HEK293 (cell line): ENCODE measurements around the gene FOLR2.
"Not testable (repeated sequence)": the region's sequence is repeated elsewhere in the genome, so short reads cannot be mapped to it uniquely, and the experiment has no call there.

Source experiments
- CTCF ChIA-PET: fragments of 350-600 bp; formaldehyde crosslinking; extraction: SDS; loops from one replicate; lab custom pipeline; 2021; ENCODE audit warnings: antibody characterized with exemption; lab: Yijun Ruan, JAX
- POLR2A ChIA-PET: fragments of 300-600 bp; formaldehyde crosslinking; extraction: SDS; loops from one replicate; lab custom pipeline; 2020; ENCODE audit warnings: antibody characterized with exemption, inconsistent platforms; lab: Yijun Ruan, JAX
- H3K27ac ChIP-seq: fragments of 200-500 bp; sonication (Bioruptor generic); 2 replicates; pipeline ENCODE4 v1.5.1; 2014; ENCODE audit warnings: low read depth, low read length, control low read depth, inconsistent platforms; ENCODE audit errors: extremely low read depth
- H3K36me3 ChIP-seq, 2 experiments: fragments of 200-500 bp in 1 of 2; sonication (Bioruptor generic) in 1 of 2; 1 replicate in 1 of 2; 2 replicates in 1 of 2; pipeline ENCODE4 v1.5.1; 2014 to 2017; ENCODE audit warnings: inconsistent platforms in 2 of 2, low read length in 2 of 2; ENCODE audit not compliant: control insufficient read depth in 2 of 2, insufficient read depth in 1 of 2
- H3K4me1 ChIP-seq: fragments of 200-500 bp; sonication (Bioruptor generic); 2 replicates; pipeline ENCODE4 v1.5.1; 2014; ENCODE audit warnings: mild to moderate bottlenecking, low read length, inconsistent platforms; ENCODE audit not compliant: control insufficient read depth, insufficient read depth
- H3K4me3 ChIP-seq: 2 replicates; pipeline ENCODE4 v1.5.1; 2011; ENCODE audit warnings: low read depth, mild to moderate bottlenecking, control low read depth, low read length, moderate library complexity
- H3K9me3 ChIP-seq: fragments of 200-500 bp; sonication (Bioruptor generic); 2 replicates; pipeline ENCODE4 v1.5.1; 2014; ENCODE audit warnings: low read depth, low read length, inconsistent platforms; ENCODE audit not compliant: control insufficient read depth, insufficient read depth
- KLF1 ChIP-seq: fragments of 450-650 bp; formaldehyde crosslinking; IDR thresholded peaks from 2 replicates; pipeline ENCODE4 v1.5.1; 2016; ENCODE audit warnings: missing biosample characterization, missing genetic modification characterization
- YY2 ChIP-seq: fragments of 450-650 bp; formaldehyde crosslinking; IDR thresholded peaks from 2 replicates; pipeline ENCODE4 v1.5.1; 2016; ENCODE audit warnings: missing biosample characterization, missing genetic modification characterization
- ZBTB48 ChIP-seq: fragments of 450-650 bp; formaldehyde crosslinking; IDR thresholded peaks from 2 replicates; pipeline ENCODE4 v1.5.1; 2016; ENCODE audit warnings: missing biosample characterization, missing genetic modification characterization
- ZBTB8A ChIP-seq: fragments of 450-650 bp; formaldehyde crosslinking; IDR thresholded peaks from 2 replicates; pipeline ENCODE4 v1.5.1; 2016; ENCODE audit warnings: missing biosample characterization, missing genetic modification characterization
- ZFP37 ChIP-seq: fragments of 450-650 bp; formaldehyde crosslinking; IDR thresholded peaks from 2 replicates; pipeline ENCODE4 v1.5.1; 2016; ENCODE audit warnings: missing biosample characterization, missing genetic modification characterization
- ZNF184 ChIP-seq: fragments of 450-650 bp; IDR thresholded peaks from 2 replicates; pipeline ENCODE4 v1.5.1; 2018; ENCODE audit warnings: missing biosample characterization, mild to moderate bottlenecking, missing genetic modification characterization
- ZNF274 ChIP-seq, 2 experiments: fragments of 200-500 bp in 1 of 2; fragments of 450-650 bp in 1 of 2; sonication (Bioruptor generic) in 1 of 2; formaldehyde crosslinking in 1 of 2; IDR thresholded peaks; 2 replicates each; pipeline versions ENCODE4 v1.5.1 to v1.6.1; 2014 to 2016; ENCODE audit warnings: borderline replicate concordance in 1 of 2, inconsistent platforms in 1 of 2, low read length in 1 of 2, missing biosample characterization in 1 of 2, missing genetic modification characterization in 1 of 2
- ZNF292 ChIP-seq: fragments of 450-650 bp; formaldehyde crosslinking; IDR thresholded peaks from 2 replicates; pipeline ENCODE4 v1.5.1; 2016; ENCODE audit warnings: low read depth, missing biosample characterization, missing genetic modification characterization, borderline replicate concordance
- ZNF335 ChIP-seq: fragments of 450-650 bp; formaldehyde crosslinking; conservative IDR thresholded peaks from 2 replicates; pipeline ENCODE4 v1.5.1; 2016; ENCODE audit warnings: missing biosample characterization, missing genetic modification characterization
- ZNF350 ChIP-seq: fragments of 450-650 bp; formaldehyde crosslinking; IDR thresholded peaks from 2 replicates; pipeline ENCODE4 v1.5.0; 2017; ENCODE audit warnings: missing biosample characterization, mild to moderate bottlenecking, missing genetic modification characterization
- ZNF37A ChIP-seq: fragments of 450-650 bp; IDR thresholded peaks from 2 replicates; pipeline ENCODE4 v1.5.1; 2018; ENCODE audit warnings: missing biosample characterization, missing genetic modification characterization
- ZNF555 ChIP-seq: fragments of 450-650 bp; formaldehyde crosslinking; conservative IDR thresholded peaks from 2 replicates; pipeline ENCODE4 v1.5.1; 2017; ENCODE audit warnings: missing biosample characterization, mild to moderate bottlenecking, missing genetic modification characterization, inconsistent platforms
- ZNF561 ChIP-seq: fragments of 450-650 bp; IDR thresholded peaks from 2 replicates; pipeline ENCODE4 v1.5.1; 2018; ENCODE audit warnings: missing biosample characterization, missing genetic modification characterization, borderline replicate concordance
- ZNF626 ChIP-seq: fragments of 450-650 bp; sonication (Bioruptor Pico); formaldehyde crosslinking; IDR thresholded peaks from 2 replicates; pipeline ENCODE4 v1.5.1; 2018; ENCODE audit warnings: missing biosample characterization, missing genetic modification characterization, inconsistent platforms
- ZNF768 ChIP-seq: fragments of 450-650 bp; formaldehyde crosslinking; IDR thresholded peaks from 2 replicates; pipeline ENCODE4 v1.5.1; 2018; ENCODE audit warnings: missing biosample characterization, mild to moderate bottlenecking, missing genetic modification characterization
- ZXDB ChIP-seq: fragments of 450-650 bp; formaldehyde crosslinking; IDR thresholded peaks from 2 replicates; pipeline ENCODE4 v1.5.1; 2016; ENCODE audit warnings: missing biosample characterization, missing genetic modification characterization
- TF ChIP-seq, protein P1 (sequence below): fragments of 450-650 bp; formaldehyde crosslinking; IDR thresholded peaks from 2 replicates; pipeline ENCODE4 v1.5.1; 2016; ENCODE audit warnings: missing biosample characterization, missing genetic modification characterization, borderline replicate concordance
- TF ChIP-seq, protein P2 (sequence below): fragments of 450-650 bp; formaldehyde crosslinking; IDR thresholded peaks from 2 replicates; pipeline ENCODE4; 2016; ENCODE audit warnings: missing biosample characterization, missing genetic modification characterization

The FOLR2 gene

DNA sequence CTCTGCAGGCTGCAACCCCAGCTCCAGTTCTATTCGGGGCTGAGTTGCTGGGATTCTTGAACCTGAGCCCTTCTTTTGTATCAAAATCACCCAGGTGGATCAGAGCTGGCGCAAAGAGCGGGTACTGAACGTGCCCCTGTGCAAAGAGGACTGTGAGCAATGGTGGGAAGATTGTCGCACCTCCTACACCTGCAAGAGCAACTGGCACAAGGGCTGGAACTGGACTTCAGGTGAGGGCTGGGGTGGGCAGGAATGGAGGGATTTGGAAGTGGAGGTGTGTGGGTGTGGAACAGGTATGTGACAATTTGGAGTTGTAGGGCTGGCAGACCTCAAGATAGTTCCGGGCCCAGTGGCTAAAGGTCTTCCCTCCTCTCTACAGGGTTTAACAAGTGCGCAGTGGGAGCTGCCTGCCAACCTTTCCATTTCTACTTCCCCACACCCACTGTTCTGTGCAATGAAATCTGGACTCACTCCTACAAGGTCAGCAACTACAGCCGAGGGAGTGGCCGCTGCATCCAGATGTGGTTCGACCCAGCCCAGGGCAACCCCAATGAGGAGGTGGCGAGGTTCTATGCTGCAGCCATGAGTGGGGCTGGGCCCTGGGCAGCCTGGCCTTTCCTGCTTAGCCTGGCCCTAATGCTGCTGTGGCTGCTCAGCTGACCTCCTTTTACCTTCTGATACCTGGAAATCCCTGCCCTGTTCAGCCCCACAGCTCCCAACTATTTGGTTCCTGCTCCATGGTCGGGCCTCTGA, 20.9 kb upstream of the FOLR2 start:
- POLR2A ChIA-PET, result no interaction called here
- H3K9me3 ChIP-seq, result no peaks in the 10 kb centered on the region
- H3K4me1 ChIP-seq, result no peaks in the 10 kb centered on the region
- TF ChIP-seq ZNF335 (tag by site-specific recombination) (no peak), ZNF37A (tag by site-specific recombination) (no peak), KLF1 (tag by site-specific recombination) (no peak), ZNF561 (tag by site-specific recombination) (no peak), ZBTB8A (tag by site-specific recombination) (no peak), YY2 (tag by site-specific recombination) (no peak), ZNF274 (IDR thresholded peaks at IDR 0.05; ENCODE audit: low read length) (no peak), ZNF274 (tag by site-specific recombination; IDR thresholded peaks at IDR 0.05; ENCODE audit: borderline replicate concordance) (no peak), ZFP37 (no peak)
- TF ChIP-seq, protein P1, sequence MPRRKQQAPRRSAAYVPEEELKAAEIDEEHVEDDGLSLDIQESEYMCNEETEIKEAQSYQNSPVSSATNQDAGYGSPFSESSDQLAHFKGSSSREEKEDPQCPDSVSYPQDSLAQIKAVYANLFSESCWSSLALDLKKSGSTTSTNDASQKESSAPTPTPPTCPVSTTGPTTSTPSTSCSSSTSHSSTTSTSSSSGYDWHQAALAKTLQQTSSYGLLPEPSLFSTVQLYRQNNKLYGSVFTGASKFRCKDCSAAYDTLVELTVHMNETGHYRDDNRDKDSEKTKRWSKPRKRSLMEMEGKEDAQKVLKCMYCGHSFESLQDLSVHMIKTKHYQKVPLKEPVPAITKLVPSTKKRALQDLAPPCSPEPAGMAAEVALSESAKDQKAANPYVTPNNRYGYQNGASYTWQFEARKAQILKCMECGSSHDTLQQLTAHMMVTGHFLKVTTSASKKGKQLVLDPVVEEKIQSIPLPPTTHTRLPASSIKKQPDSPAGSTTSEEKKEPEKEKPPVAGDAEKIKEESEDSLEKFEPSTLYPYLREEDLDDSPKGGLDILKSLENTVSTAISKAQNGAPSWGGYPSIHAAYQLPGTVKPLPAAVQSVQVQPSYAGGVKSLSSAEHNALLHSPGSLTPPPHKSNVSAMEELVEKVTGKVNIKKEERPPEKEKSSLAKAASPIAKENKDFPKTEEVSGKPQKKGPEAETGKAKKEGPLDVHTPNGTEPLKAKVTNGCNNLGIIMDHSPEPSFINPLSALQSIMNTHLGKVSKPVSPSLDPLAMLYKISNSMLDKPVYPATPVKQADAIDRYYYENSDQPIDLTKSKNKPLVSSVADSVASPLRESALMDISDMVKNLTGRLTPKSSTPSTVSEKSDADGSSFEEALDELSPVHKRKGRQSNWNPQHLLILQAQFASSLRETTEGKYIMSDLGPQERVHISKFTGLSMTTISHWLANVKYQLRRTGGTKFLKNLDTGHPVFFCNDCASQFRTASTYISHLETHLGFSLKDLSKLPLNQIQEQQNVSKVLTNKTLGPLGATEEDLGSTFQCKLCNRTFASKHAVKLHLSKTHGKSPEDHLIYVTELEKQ (tag by site-specific recombination), result no peak
- H3K36me3 ChIP-seq, result no peaks in the 10 kb centered on the region
- no peak overlapping the region for H3K4me3 ChIP-seq
- CTCF ChIA-PET, result interaction anchor here (0.6 to 2.1 kb wide), 3 partner anchors 10 to 235 kb away, joined by 3 to 12 read pairs (median 3); no protein-coding TSS in a partner anchor
- no peak overlapping the region for H3K27ac ChIP-seq

DNA sequence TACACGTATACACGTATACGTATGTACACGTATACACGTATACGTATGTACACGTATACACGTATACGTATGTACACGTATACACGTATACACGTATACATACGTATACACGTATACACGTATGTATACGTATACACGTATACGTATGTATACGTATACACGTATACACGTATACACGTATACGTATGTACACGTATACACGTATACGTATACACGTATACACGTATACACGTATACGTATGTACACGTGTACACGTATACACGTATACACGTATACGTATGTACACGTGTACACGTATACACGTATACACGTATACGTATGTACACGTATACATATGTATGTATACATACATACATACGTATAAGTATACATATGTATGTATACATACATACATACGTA, 15.1 kb upstream of the FOLR2 start:
- H3K4me1 ChIP-seq, H3K9me3 ChIP-seq, H3K36me3 ChIP-seq, CTCF ChIA-PET, POLR2A ChIA-PET, H3K4me3 ChIP-seq, H3K27ac ChIP-seq: not testable (repeated sequence)

DNA sequence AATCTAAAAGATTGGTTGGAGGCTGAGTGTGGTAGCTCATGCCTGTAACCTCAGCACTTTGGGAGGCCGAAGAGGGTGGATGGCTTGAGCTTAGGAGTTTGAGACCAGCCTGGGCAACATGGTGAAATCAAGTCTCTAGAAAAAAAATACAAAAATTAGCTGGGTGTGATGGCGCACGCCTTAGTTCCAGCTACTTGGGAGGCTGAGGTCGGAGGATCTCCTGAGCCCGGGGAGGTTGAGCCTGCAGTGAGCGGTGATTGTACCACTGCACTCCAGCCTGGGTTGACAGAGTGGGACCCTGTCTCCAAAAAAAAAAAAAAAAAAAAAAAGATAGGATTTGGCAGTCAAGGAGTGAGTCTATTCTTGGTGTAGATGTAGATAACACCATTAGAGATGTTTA, 14.0 kb upstream of the FOLR2 start:
- Histone ChIP-seq H3K9me3 (no peaks in the 10 kb centered on the region), H3K4me3 (no peak overlapping the region), H3K36me3 (no peaks in the 10 kb centered on the region), H3K4me1 (no peaks in the 10 kb centered on the region), H3K27ac (no peak overlapping the region)
- ChIA-PET POLR2A (interaction anchor here (1.0 kb wide), 1 partner anchor 34 kb away, joined by 3 read pairs; no protein-coding TSS in a partner anchor), CTCF (interaction anchor here (0.6 to 1.0 kb wide), 5 partner anchors 19 to 233 kb away, joined by 3 to 5 read pairs (median 4); no protein-coding TSS in a partner anchor)
- TF ChIP-seq ZNF626 (tag by site-specific recombination) (no peak), ZNF555 (no peak), ZXDB (tag by site-specific recombination) (no peak), ZNF768 (no peak), ZNF292 (no peak), ZNF350 (tag by site-specific recombination) (no peak), ZBTB48 (no peak), ZNF184 (no peak)
- TF ChIP-seq, protein P2, sequence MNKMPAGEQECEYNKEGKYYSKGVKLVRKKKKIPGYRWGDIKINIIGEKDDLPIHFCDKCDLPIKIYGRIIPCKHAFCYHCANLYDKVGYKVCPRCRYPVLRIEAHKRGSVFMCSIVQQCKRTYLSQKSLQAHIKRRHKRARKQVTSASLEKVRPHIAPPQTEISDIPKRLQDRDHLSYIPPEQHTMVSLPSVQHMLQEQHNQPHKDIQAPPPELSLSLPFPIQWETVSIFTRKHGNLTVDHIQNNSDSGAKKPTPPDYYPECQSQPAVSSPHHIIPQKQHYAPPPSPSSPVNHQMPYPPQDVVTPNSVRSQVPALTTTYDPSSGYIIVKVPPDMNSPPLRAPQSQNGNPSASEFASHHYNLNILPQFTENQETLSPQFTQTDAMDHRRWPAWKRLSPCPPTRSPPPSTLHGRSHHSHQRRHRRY (tag by site-specific recombination), result no peak
